GM18526 (cell line): ENCODE data around the gene ZNF575.

Experiments
- POLR2A ChIP-seq: IDR thresholded peaks from 3 replicates; pipeline ENCODE4 v1.6.1; 2011; ENCODE audit not compliant: insufficient read length; ENCODE audit errors: extremely low read depth

Gene ZNF575

GRCh38 chr19:43551399-43552197 lies 18.6 kb downstream of the ZNF575 start:
- TF ChIP-seq POLR2A = no peak

- no peak for TF ChIP-seq POLR2A
These were observed 19.1 kb downstream of the ZNF575 start for GRCh38 chr19:43552198-43552450.

- TF ChIP-seq POLR2A = no peak
These were observed 19.6 kb downstream of the ZNF575 start for GRCh38 chr19:43552616-43553015.

- no peak for TF ChIP-seq POLR2A
These were observed 20.7 kb downstream of the ZNF575 start for GRCh38 chr19:43553656-43554055.

- no peak for TF ChIP-seq POLR2A
These were observed 21.4 kb downstream of the ZNF575 start for GRCh38 chr19:43554317-43554895.

- TF ChIP-seq POLR2A = no peak
These were observed 22.3 kb downstream of the ZNF575 start for GRCh38 chr19:43555185-43555770.

- no peak for TF ChIP-seq POLR2A
These were observed 27.7 kb downstream of the ZNF575 start for GRCh38 chr19:43560687-43561086.

GRCh38 chr19:43561139-43561970 lies 28.4 kb downstream of the ZNF575 start:
- TF ChIP-seq POLR2A = no peak

GRCh38 chr19:43562226-43562697 lies 29.3 kb downstream of the ZNF575 start:
- TF ChIP-seq POLR2A = no peak

- no peak for TF ChIP-seq POLR2A
These were observed 29.8 kb downstream of the ZNF575 start for GRCh38 chr19:43562698-43563241.

GRCh38 chr19:43563816-43564457 lies 30.9 kb downstream of the ZNF575 start:
- TF ChIP-seq POLR2A = no peak

- no peak for TF ChIP-seq POLR2A
These were observed 31.8 kb downstream of the ZNF575 start for GRCh38 chr19:43564800-43565199.

- TF ChIP-seq POLR2A = no peak
These were observed 36.7 kb downstream of the ZNF575 start for GRCh38 chr19:43569657-43570056.

GRCh38 chr19:43570174-43570791 lies 37.3 kb downstream of the ZNF575 start:
- no peak for TF ChIP-seq POLR2A

GRCh38 chr19:43572171-43572588 lies 39.2 kb downstream of the ZNF575 start:
- TF ChIP-seq POLR2A = no peak
